K562 (cell line): Measurements from ENCODE around the gene COL4A1. TPM values are rescaled to one million over a fixed set of nuclear protein-coding genes. Genes with fewer than 3 reads are reported as not detected.

Source experiments
- ATAC-seq: fragments of 200-7000 bp; cut with Tn5 transposase; 3 replicates; pipeline ENCODE4 v1.9.1; 2020; ENCODE audit warnings: moderate library complexity
- BruUV-seq: library from RNA; stranded (reverse); fragments of 400-500 nt; replicated peaks from 2 replicates; lab custom pipeline; 2021; lab: Mats Ljungman, UMichigan
- CTCF ChIA-PET: fragments of 300-600 bp; formaldehyde crosslinking; extraction: SDS; loops from one replicate; lab custom pipeline; 2021; ENCODE audit warnings: low intra/inter-chr PET ratio; lab: Yijun Ruan, JAX
- POLR2A ChIA-PET: fragments of 300-600, 350-650 bp; sonication (Branson Sonifier 250); formaldehyde crosslinking; extraction: SDS; loops from one replicate; lab custom pipeline; 2021; ENCODE audit warnings: antibody characterized with exemption, inconsistent platforms; lab: Yijun Ruan, JAX
- DNase-seq, 4 experiments: peaks; one replicate each; pipeline versions ENCODE4 v3.0.0 to v3.0.0-alpha.2; 2011 to 2018; ENCODE audit warnings: low spot score in 3 of 4, mixed read lengths in 3 of 4; ENCODE audit errors: extremely low read depth in 1 of 4
- FAIRE-seq: peaks from 2 replicates; lab custom pipeline; 2011; peaks lifted over from hg19 to GRCh38; lab: Jason Lieb, UNC
- H2AFZ ChIP-seq: 2 replicates; pipeline ENCODE4 v1.6.0; 2011; ENCODE audit warnings: low read depth, low read length, control low read depth, inconsistent platforms
- H3K27ac ChIP-seq: fragments of 200-600 bp; 3 replicates; pipeline ENCODE4 v1.8.0; 2011; ENCODE audit warnings: low read depth, mild to moderate bottlenecking, control low read depth, inconsistent platforms, low read length, moderate library complexity, mixed read lengths; ENCODE audit errors: extremely low read depth
- H3K27me3 ChIP-seq, 2 experiments: fragments of 300-600 bp in 1 of 2; 2 replicates in 1 of 2; 3 replicates in 1 of 2; pipeline versions ENCODE4 v1.6.0 to v1.8.0; 2011; ENCODE audit warnings: inconsistent platforms in 2 of 2, low read length in 2 of 2, mild to moderate bottlenecking in 1 of 2, mixed read lengths in 1 of 2, moderate library complexity in 1 of 2; ENCODE audit not compliant: control insufficient read depth in 2 of 2, insufficient read depth in 2 of 2
- H3K36me3 ChIP-seq: fragments of 300-600 bp; 3 replicates; pipeline ENCODE4 v1.8.0; 2011; ENCODE audit warnings: mild to moderate bottlenecking, low read length, inconsistent platforms; ENCODE audit not compliant: control insufficient read depth, insufficient read depth
- H3K4me1 ChIP-seq, 2 experiments: fragments of 200-600 bp in 1 of 2; replicated peaks in 1 of 2; 2 replicates in 1 of 2; 3 replicates in 1 of 2; pipeline versions ENCODE4 v1.5.1 to v1.8.0; 2011; ENCODE audit warnings: inconsistent platforms in 2 of 2, low read length in 2 of 2, mild to moderate bottlenecking in 1 of 2, mixed read lengths in 1 of 2, moderate library complexity in 1 of 2; ENCODE audit not compliant: control insufficient read depth in 2 of 2, insufficient read depth in 2 of 2
- H3K4me2 ChIP-seq: 2 replicates; pipeline ENCODE4 v1.6.1; 2011; ENCODE audit warnings: low read length, control low read depth, inconsistent platforms, mixed read lengths; ENCODE audit not compliant: insufficient read depth
- H3K4me3 ChIP-seq: fragments of 200-600 bp; sonication (generic), shearing (Covaris generic); 2 replicates; pipeline ENCODE4 v1.5.1; 2016; ENCODE audit warnings: control low read depth, inconsistent platforms
- H3K79me2 ChIP-seq: fragments of 200-600 bp; 3 replicates; pipeline ENCODE4 v1.8.0; 2011; ENCODE audit warnings: low read length, inconsistent platforms; ENCODE audit not compliant: control insufficient read depth, insufficient read depth
- H3K9ac ChIP-seq, 2 experiments: 2 replicates each; pipeline versions ENCODE4 v1.6.0 to v1.6.1; 2011; ENCODE audit warnings: low read depth in 2 of 2, low read length in 2 of 2, control low read depth in 1 of 2, inconsistent platforms in 1 of 2, mild to moderate bottlenecking in 1 of 2, mixed read lengths in 1 of 2; ENCODE audit not compliant: insufficient read depth in 1 of 2
- H3K9me1 ChIP-seq: one replicate; pipeline ENCODE4 v1.6.0; 2011; ENCODE audit warnings: inconsistent platforms, mild to moderate bottlenecking, low read length, moderate library complexity; ENCODE audit not compliant: control insufficient read depth, insufficient read depth
- H3K9me3 ChIP-seq: replicated peaks from 2 replicates; pipeline ENCODE4 v1.5.1; 2011; ENCODE audit warnings: low read depth, low read length, inconsistent platforms; ENCODE audit not compliant: control insufficient read depth, insufficient read depth
- H4K20me1 ChIP-seq: replicated peaks from 2 replicates; pipeline ENCODE4 v1.6.1; 2011; ENCODE audit warnings: low read length, inconsistent platforms, mixed read lengths; ENCODE audit not compliant: control insufficient read depth, insufficient read depth
- CHCHD3 ChIP-seq: fragments of 250-450 bp; sonication (Bioruptor Pico); IDR thresholded peaks from 2 replicates; pipeline ENCODE4 v2.1.2; 2022; ENCODE audit warnings: mild to moderate bottlenecking
- CTBP1 ChIP-seq: fragments of 450-650 bp; IDR thresholded peaks from 2 replicates; pipeline ENCODE4 v1.6.1; 2016; ENCODE audit warnings: borderline replicate concordance
- FUS ChIP-seq: fragments of 200-400 bp; formaldehyde crosslinking; optimal IDR thresholded peaks from 2 replicates; pipeline ENCODE3; 2017; ENCODE audit warnings: low read depth, low read length
- HDGF ChIP-seq: fragments of 450-650 bp; IDR thresholded peaks from 2 replicates; pipeline ENCODE4 v1.6.1; 2016
- HNRNPLL ChIP-seq: fragments of 200-400 bp; formaldehyde crosslinking; IDR thresholded peaks from 2 replicates; pipeline ENCODE4 v1.6.1; 2017; ENCODE audit warnings: low read length, low read depth, mild to moderate bottlenecking; ENCODE audit not compliant: poor library complexity, severe bottlenecking
- MTA2 ChIP-seq: fragments of 450-650 bp; IDR thresholded peaks from 2 replicates; pipeline ENCODE4 v1.6.1; 2016; ENCODE audit warnings: low read depth
- NRF1 ChIP-seq, 2 experiments: fragments of 450-650 bp; IDR thresholded peaks in 1 of 2; conservative IDR thresholded peaks in 1 of 2; 2 replicates each; pipeline ENCODE4 v1.6.1; 2014; ENCODE audit warnings: mild to moderate bottlenecking in 2 of 2
- SIX5 ChIP-seq, 2 experiments: IDR thresholded peaks; 2 replicates each; pipeline ENCODE4 v1.6.1; 2011; ENCODE audit warnings: low read length in 2 of 2, borderline replicate concordance in 1 of 2, low read depth in 1 of 2, mild to moderate bottlenecking in 1 of 2, moderate library complexity in 1 of 2; ENCODE audit not compliant: insufficient read depth in 1 of 2
- SOX6 ChIP-seq: fragments of 450-650 bp; IDR thresholded peaks from 2 replicates; pipeline ENCODE4 v1.6.1; 2014; ENCODE audit warnings: mild to moderate bottlenecking
- TEAD2 ChIP-seq: fragments of 450-650 bp; IDR thresholded peaks from 2 replicates; pipeline ENCODE4 v1.6.1; 2016; ENCODE audit warnings: missing genetic modification characterization, control low read depth, missing compliant biosample characterization
- ZNF586 ChIP-seq: fragments of 450-650 bp; formaldehyde crosslinking; conservative IDR thresholded peaks from 2 replicates; pipeline ENCODE4 v1.4.0; 2020; ENCODE audit warnings: mild to moderate bottlenecking, moderate library complexity
- ZNF668 ChIP-seq: fragments of 250-450 bp; sonication (Bioruptor Pico); IDR thresholded peaks from 2 replicates; pipeline ENCODE4 v1.8.0; 2022; ENCODE audit warnings: mild to moderate bottlenecking, inconsistent platforms
- ZNF764 ChIP-seq: fragments of 250-450 bp; sonication (Bioruptor Pico); IDR thresholded peaks from 2 replicates; pipeline ENCODE4 v1.4.0; 2020; ENCODE audit warnings: low read depth, mild to moderate bottlenecking, moderate library complexity
- WGBS: fragments of 100-300 bp; shearing (Covaris generic); methylation state at CpG from one replicate; pipeline ENCODE4 v1.1.6; 2016; ENCODE audit warnings: low coverage, mixed read lengths; ENCODE audit not compliant: insufficient coverage; ENCODE audit errors: missing lambda C conversion rate; 5-methylcytosine and 5-hydroxymethylcytosine counted together
- in situ Hi-C: fragments of 300-500 bp; cut with MboI; formaldehyde crosslinking; loops from 4 replicates; pipeline ENCODE4 v1.15.0; 2018; ENCODE audit warnings: inconsistent platforms, mixed read lengths
- intact Hi-C: fragments of 100-400 bp; cut with micrococcal nuclease; formaldehyde crosslinking; loops from 2 replicates; pipeline ENCODE4 v1.14.2; 2022
- polyA plus RNA-seq, 8 experiments: library from polyadenylated mRNA; depleted of rRNA in 4 of 8; stranded (reverse) in 5 of 8; unstranded in 3 of 8; fragments of >200 nt; fragmentation: Nextera tagmentation in 2 of 8; fragmentation: Illumina TruSeq in 1 of 8; extraction: Ambion mirVana in 2 of 8; extraction: Trizol in 1 of 8; gene quantifications; 2 replicates each; pipeline versions ENCODE4 v1.2.1 to v1.2.3, GENCODE V29; 2011 to 2014; ENCODE audit warnings: inconsistent platforms in 1 of 8, missing spikeins in 1 of 8
- total RNA-seq, 7 experiments: library from RNA; depleted of rRNA in 6 of 7; stranded (reverse); fragments of >200 nt in 6 of 7; fragmentation: Illumina TruSeq in 2 of 7; extraction: Trizol in 2 of 7; gene quantifications; 2 replicates each; pipeline versions ENCODE4 v1.2.1 to v1.2.3, GENCODE V29; 2011 to 2021; ENCODE audit warnings: low replicate concordance in 1 of 7
- TF ChIP-seq, protein P1 (sequence below): IDR thresholded peaks from 2 replicates; pipeline ENCODE4 v1.6.1; 2014; ENCODE audit warnings: antibody characterized with exemption
- TF ChIP-seq, protein P2 (sequence below): fragments of 250-450 bp; sonication (Bioruptor Pico); IDR thresholded peaks from 2 replicates; pipeline ENCODE4 v1.4.0; 2020; ENCODE audit warnings: mild to moderate bottlenecking, moderate library complexity
- TF ChIP-seq, protein P3 (sequence below): sonication (generic); formaldehyde crosslinking; IDR thresholded peaks from 2 replicates; pipeline ENCODE4 v1.4.0; 2020; ENCODE audit warnings: mild to moderate bottlenecking, missing genetic modification reagents

COL4A1 gene
- total and polyA plus RNA-seq, 9 of the 15 experiments (the other 6 are each of a cell fraction or from before 2014, with no cell fraction given) = 0.35 TPM; not detected in 8

DNA sequence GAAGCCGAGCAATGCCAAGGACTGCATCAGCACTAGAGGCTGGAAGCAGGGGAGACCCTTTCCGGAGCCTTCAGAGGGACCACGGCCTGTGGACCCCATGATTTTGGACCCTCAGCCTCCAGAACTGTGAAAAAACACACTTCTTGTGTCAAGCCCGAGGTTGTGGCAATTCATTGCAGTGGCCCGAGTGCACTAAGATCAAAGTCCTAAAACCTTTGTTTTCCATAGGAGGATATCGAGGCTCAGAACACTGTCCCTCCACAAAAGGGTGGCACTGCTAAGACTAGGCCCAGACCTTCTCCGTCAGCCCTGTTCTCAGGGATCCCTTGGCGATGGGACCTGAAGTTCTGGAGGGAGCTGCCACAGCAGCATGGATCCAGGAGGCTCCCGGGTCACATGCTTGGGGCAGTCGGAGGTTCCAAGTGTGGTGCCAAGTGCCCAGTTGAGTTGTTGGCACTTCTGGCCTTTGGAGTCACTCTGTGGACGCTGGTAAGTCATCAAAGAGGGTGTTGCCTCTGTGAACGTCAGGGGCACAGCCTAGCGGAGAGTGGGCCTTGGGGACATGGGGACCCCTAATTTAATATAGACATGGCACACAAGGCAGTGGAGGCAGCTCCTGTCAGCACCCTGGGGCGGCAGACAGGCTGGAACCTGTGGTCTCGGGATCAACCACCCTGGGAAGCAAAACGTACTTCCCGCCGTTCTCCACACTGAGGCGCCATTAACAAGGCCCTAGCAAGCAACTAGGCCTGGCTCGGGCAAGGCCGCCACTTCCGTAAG, 199.2 kb downstream of the COL4A1 start:
- ChIA-PET CTCF (no interaction called here), POLR2A (no interaction called here)
- 2% methylated on average over 15 of the region's 22 CpGs for WGBS
- BruUV-seq = no TSS peak
- H3K79me2 ChIP-seq = no peaks in the 10 kb centered on the region
- H3K27me3 ChIP-seq = 0 out of 5 replicates have a peak, but pooled peaks cover 0 to 6% of the 10 kb centered on the region in 2 experiments
- no peak overlapping the region for H3K27ac ChIP-seq
- no peaks in the 10 kb centered on the region for H3K9me3 ChIP-seq
- no peaks in the 10 kb centered on the region for H4K20me1 ChIP-seq
- no peaks in the 10 kb centered on the region for H3K36me3 ChIP-seq
- no peak overlapping the region for H3K9ac ChIP-seq
- peaks cover 0 to 3% of the 10 kb centered on the region in 2 experiments; a peak in 1 of 5 replicates for H3K4me1 ChIP-seq
- DNase-seq (no peak), FAIRE-seq (no peak), ATAC-seq (peak; percentile 51; the same call in 1 of the 3 replicates)
- in situ Hi-C loops = loop anchor here (25.0 kb wide), 1 partner anchor 1145 kb away; no protein-coding TSS in a partner anchor
- H3K4me3 ChIP-seq = no peak overlapping the region
- intact Hi-C loops = no loop called here
- no peaks in the 10 kb centered on the region for H3K9me1 ChIP-seq
- H2AFZ ChIP-seq = no peak overlapping the region
- no peak overlapping the region for H3K4me2 ChIP-seq
- TF ChIP-seq HNRNPLL (no peak), HDGF (no peak), ZNF764 (CRISPR knock-in tag) (no peak), SIX5 (IDR thresholded peaks at IDR 0.05; ENCODE audit: borderline replicate concordance in 1 of 2, insufficient read depth in 1 of 2, low read depth in 1 of 2, low read length in 2 of 2) (no peak), CHCHD3 (CRISPR knock-in tag) (no peak), ZNF586 (no peak), FUS (no peak), NRF1 (conservative IDR thresholded peaks at IDR 0.05 in 1 of 2, IDR thresholded peaks at IDR 0.05 in 1 of 2) (no peak), TEAD2 (tag) (no peak), MTA2 (no peak), ZNF668 (CRISPR knock-in tag) (no peak), CTBP1 (no peak), SOX6 (no peak)
- TF ChIP-seq, protein P1, sequence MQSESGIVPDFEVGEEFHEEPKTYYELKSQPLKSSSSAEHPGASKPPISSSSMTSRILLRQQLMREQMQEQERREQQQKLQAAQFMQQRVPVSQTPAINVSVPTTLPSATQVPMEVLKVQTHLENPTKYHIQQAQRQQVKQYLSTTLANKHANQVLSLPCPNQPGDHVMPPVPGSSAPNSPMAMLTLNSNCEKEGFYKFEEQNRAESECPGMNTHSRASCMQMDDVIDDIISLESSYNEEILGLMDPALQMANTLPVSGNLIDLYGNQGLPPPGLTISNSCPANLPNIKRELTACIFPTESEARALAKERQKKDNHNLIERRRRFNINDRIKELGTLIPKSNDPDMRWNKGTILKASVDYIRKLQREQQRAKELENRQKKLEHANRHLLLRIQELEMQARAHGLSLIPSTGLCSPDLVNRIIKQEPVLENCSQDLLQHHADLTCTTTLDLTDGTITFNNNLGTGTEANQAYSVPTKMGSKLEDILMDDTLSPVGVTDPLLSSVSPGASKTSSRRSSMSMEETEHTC = no peak
- TF ChIP-seq, protein P2, sequence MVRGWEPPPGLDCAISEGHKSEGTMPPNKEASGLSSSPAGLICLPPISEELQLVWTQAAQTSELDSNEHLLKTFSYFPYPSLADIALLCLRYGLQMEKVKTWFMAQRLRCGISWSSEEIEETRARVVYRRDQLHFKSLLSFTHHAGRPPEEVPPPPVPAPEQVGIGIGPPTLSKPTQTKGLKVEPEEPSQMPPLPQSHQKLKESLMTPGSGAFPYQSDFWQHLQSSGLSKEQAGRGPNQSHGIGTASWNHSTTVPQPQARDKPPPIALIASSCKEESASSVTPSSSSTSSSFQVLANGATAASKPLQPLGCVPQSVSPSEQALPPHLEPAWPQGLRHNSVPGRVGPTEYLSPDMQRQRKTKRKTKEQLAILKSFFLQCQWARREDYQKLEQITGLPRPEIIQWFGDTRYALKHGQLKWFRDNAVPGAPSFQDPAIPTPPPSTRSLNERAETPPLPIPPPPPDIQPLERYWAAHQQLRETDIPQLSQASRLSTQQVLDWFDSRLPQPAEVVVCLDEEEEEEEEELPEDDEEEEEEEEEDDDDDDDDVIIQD (CRISPR knock-in tag) = no peak
- TF ChIP-seq, protein P3, sequence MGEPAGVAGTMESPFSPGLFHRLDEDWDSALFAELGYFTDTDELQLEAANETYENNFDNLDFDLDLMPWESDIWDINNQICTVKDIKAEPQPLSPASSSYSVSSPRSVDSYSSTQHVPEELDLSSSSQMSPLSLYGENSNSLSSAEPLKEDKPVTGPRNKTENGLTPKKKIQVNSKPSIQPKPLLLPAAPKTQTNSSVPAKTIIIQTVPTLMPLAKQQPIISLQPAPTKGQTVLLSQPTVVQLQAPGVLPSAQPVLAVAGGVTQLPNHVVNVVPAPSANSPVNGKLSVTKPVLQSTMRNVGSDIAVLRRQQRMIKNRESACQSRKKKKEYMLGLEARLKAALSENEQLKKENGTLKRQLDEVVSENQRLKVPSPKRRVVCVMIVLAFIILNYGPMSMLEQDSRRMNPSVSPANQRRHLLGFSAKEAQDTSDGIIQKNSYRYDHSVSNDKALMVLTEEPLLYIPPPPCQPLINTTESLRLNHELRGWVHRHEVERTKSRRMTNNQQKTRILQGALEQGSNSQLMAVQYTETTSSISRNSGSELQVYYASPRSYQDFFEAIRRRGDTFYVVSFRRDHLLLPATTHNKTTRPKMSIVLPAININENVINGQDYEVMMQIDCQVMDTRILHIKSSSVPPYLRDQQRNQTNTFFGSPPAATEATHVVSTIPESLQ (CRISPR knock-in tag) = no peak
